Heart left ventricle (tissue), 13 donors: ENCODE measurements around the gene ARHGAP15.

Experiments
- POLR2A ChIP-seq, 2 donors: fragments of 450-650 bp; IDR thresholded peaks; one replicate each; pipeline ENCODE4 v1.6.1; 2017; ENCODE audit warnings: antibody characterized with exemption in 2 of 2, mild to moderate bottlenecking in 2 of 2, moderate library complexity in 2 of 2
- TF ChIP-seq, protein P1 (sequence below), 12 donors: fragments of 200-600 bp; sonication (generic) in 4 of 12; IDR thresholded peaks; one replicate each; pipeline versions ENCODE4 v1.5.0 to v1.8.0; 2018 to 2022; ENCODE audit warnings: antibody characterized with exemption in 12 of 12, mild to moderate bottlenecking in 5 of 12
- donor health status: ischemic (EF 13 %, LVEDD 7.1; RV severe dilation, severe dysfunction).
- donor health status: DM: no; HTN: yes; CAD: no.
- donor health status: DM: no; HTN: no; CAD: no.
- donor health status: ischemic (EF 25% LVEDD 6.9; RV normal size, moderate dysfunction).
- donor health status: ischemic (EF 25% LVEDD 5.7; RV mildly dilated, moderate dysfunction).
- donor health status: ischemic (EF 35%, LVEDD 5.7; RV mildly dilated, moderate dysfunction).
- donor health status: nonischemic (EF 11% LVEDD 7.7; RV severe dilation, severe dysfunction).
- donor health status: DM: yes; HTN: yes; CAD: no.
- donor health status: PGD.
- donor health status: ischemic (EF 29% LVEDD 5.4; RV normal size, mild dysfunction).
- donor health status: nonischemic (EF 23%, LVEDD 6.1; RV moderate dilation, normal function).

- TF ChIP-seq, protein P1, sequence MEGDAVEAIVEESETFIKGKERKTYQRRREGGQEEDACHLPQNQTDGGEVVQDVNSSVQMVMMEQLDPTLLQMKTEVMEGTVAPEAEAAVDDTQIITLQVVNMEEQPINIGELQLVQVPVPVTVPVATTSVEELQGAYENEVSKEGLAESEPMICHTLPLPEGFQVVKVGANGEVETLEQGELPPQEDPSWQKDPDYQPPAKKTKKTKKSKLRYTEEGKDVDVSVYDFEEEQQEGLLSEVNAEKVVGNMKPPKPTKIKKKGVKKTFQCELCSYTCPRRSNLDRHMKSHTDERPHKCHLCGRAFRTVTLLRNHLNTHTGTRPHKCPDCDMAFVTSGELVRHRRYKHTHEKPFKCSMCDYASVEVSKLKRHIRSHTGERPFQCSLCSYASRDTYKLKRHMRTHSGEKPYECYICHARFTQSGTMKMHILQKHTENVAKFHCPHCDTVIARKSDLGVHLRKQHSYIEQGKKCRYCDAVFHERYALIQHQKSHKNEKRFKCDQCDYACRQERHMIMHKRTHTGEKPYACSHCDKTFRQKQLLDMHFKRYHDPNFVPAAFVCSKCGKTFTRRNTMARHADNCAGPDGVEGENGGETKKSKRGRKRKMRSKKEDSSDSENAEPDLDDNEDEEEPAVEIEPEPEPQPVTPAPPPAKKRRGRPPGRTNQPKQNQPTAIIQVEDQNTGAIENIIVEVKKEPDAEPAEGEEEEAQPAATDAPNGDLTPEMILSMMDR (IDR thresholded peaks at IDR 0.05): no peak
- no peak for TF ChIP-seq POLR2A (IDR thresholded peaks at IDR 0.05)
Observed at GRCh38 chr2:143611336-143611735, 482.1 kb downstream of the ARHGAP15 start.
